Measurements from ENCODE around the gene UPK1B. TPM values are rescaled to one million over a fixed set of nuclear protein-coding genes. Genes with fewer than 3 reads are reported as not detected.

The UPK1B gene
- total RNA-seq, 2 donors from 2014 or later, result 6.6 to 9.3 TPM

GRCh38 chr3:119245778-119246177 is 72.4 kb downstream of the UPK1B start:
- peaks cover 14% of the 10 kb centered on the region for H3K4me1 ChIP-seq
- TF ChIP-seq POLR2A (IDR thresholded peaks at IDR 0.05), result no peak
- TF ChIP-seq, protein P1, sequence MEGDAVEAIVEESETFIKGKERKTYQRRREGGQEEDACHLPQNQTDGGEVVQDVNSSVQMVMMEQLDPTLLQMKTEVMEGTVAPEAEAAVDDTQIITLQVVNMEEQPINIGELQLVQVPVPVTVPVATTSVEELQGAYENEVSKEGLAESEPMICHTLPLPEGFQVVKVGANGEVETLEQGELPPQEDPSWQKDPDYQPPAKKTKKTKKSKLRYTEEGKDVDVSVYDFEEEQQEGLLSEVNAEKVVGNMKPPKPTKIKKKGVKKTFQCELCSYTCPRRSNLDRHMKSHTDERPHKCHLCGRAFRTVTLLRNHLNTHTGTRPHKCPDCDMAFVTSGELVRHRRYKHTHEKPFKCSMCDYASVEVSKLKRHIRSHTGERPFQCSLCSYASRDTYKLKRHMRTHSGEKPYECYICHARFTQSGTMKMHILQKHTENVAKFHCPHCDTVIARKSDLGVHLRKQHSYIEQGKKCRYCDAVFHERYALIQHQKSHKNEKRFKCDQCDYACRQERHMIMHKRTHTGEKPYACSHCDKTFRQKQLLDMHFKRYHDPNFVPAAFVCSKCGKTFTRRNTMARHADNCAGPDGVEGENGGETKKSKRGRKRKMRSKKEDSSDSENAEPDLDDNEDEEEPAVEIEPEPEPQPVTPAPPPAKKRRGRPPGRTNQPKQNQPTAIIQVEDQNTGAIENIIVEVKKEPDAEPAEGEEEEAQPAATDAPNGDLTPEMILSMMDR (IDR thresholded peaks at IDR 0.05), result no peak
- H3K27ac ChIP-seq, result no peak overlapping the region
- DNase-seq (peak in 3 of 4 donors; percentile 35 to 54 (median 51)), ATAC-seq (no peak)
- no peaks in the 10 kb centered on the region for H3K27me3 ChIP-seq
- H3K9me3 ChIP-seq, result no peaks in the 10 kb centered on the region
- intact Hi-C loops (cut with DNase I), result loop anchor here (10.0 kb wide), 2 partner anchors 101 to 361 kb away; partner anchors contain the start of gene TEX55
- 75 to 83% methylated on average over 2 of the region's 2 CpGs for whole genome bisulfite sequencing, 2 donors
- H3K36me3 ChIP-seq (replicated peaks in 1 of 2; ENCODE audit: insufficient read depth in 1 of 2, low read depth in 2 of 2), result no peaks in the 10 kb centered on the region
- no peak overlapping the region for H3K4me3 ChIP-seq

Other genes with a start within 250 kb of the UPK1B start
- gene IGSF11, start 138.8 kb upstream of the UPK1B start, total RNA-seq, result 1 to 10 TPM; 3.0 to 9.1 TPM
- gene TEX55, start 27.4 kb upstream of the UPK1B start, total RNA-seq, result not detected
- gene B4GALT4, start 67.3 kb downstream of the UPK1B start, total RNA-seq, result 10 to 100 TPM; 12.5 to 14.8 TPM
- gene ARHGAP31, start 120.8 kb downstream of the UPK1B start, total RNA-seq, result 1 to 10 TPM; 5.7 to 7.9 TPM

All from body of pancreas (tissue), 4 donors.